OCI-LY3 (cell line): ENCODE results near the gene SNAP91.

Source experiments
- H2AFZ ChIP-seq: fragments of 200-600, 300-600 bp; shearing (Covaris generic); 2 replicates; pipeline ENCODE4 v1.6.0; 2014; ENCODE audit warnings: antibody characterized with exemption, low read depth, low read length
- H3K27ac ChIP-seq: fragments of 200-600, 300-600 bp; sonication (generic); 2 replicates; pipeline ENCODE4 v1.5.1; 2014; ENCODE audit warnings: mild to moderate bottlenecking, low read length, moderate library complexity, mixed read lengths
- H3K27me3 ChIP-seq: fragments of 200-600, 300-600 bp; sonication (generic); 2 replicates; pipeline ENCODE4 v1.6.1; 2014; ENCODE audit warnings: low read depth, low read length, mixed read lengths
- H3K36me3 ChIP-seq: fragments of 200-600, 300-600 bp; sonication (generic); replicated peaks from 2 replicates; pipeline ENCODE3; 2014; ENCODE audit warnings: low read depth, low read length, mixed read lengths
- H3K4me1 ChIP-seq: fragments of 300-600, 200-600 bp; sonication (generic); 2 replicates; pipeline ENCODE4 v1.6.1; 2014; ENCODE audit warnings: low read length, mixed read lengths
- H3K4me2 ChIP-seq: fragments of 200-600, 300-600 bp; sonication (generic); 2 replicates; pipeline ENCODE4 v1.6.1; 2014; ENCODE audit warnings: low read length, mixed read lengths
- H3K4me3 ChIP-seq: fragments of 300-600, 200-600 bp; sonication (generic); 2 replicates; pipeline ENCODE4 v1.5.1; 2014; ENCODE audit warnings: antibody characterized with exemption, mild to moderate bottlenecking, low read length, moderate library complexity
- H3K79me2 ChIP-seq: fragments of 300-600, 200-600 bp; shearing (Covaris generic); 2 replicates; pipeline ENCODE4 v1.6.1; 2014; ENCODE audit warnings: mild to moderate bottlenecking, low read length, mixed read lengths
- H3K9ac ChIP-seq: fragments of 300-600, 200-600 bp; shearing (Covaris generic); 2 replicates; pipeline ENCODE4 v1.6.0; 2014; ENCODE audit warnings: mild to moderate bottlenecking, low read length, moderate library complexity
- H3K9me3 ChIP-seq: fragments of 200-600, 300-600 bp; shearing (Covaris generic); 2 replicates; pipeline ENCODE4 v1.6.1; 2014; ENCODE audit warnings: low read length, mixed read lengths; ENCODE audit not compliant: insufficient read depth
- H4K20me1 ChIP-seq: fragments of 200-600, 300-600 bp; sonication (generic); 2 replicates; pipeline ENCODE4 v1.6.1; 2016; ENCODE audit warnings: low read length, mixed read lengths; ENCODE audit not compliant: insufficient read depth
- EZH2phosphoT487 ChIP-seq: fragments of 200-600 bp; shearing (Covaris generic); IDR thresholded peaks from 2 replicates; pipeline ENCODE4 v1.6.1; 2018; ENCODE audit warnings: antibody characterized with exemption, mixed run types, low read depth
- TF ChIP-seq, protein P1 (sequence below): fragments of 200-600, 300-600 bp; sonication (generic); IDR thresholded peaks from 2 replicates; pipeline ENCODE4 v1.5.1; 2014; ENCODE audit warnings: antibody characterized with exemption, low read length, low read depth

Gene SNAP91

DNA sequence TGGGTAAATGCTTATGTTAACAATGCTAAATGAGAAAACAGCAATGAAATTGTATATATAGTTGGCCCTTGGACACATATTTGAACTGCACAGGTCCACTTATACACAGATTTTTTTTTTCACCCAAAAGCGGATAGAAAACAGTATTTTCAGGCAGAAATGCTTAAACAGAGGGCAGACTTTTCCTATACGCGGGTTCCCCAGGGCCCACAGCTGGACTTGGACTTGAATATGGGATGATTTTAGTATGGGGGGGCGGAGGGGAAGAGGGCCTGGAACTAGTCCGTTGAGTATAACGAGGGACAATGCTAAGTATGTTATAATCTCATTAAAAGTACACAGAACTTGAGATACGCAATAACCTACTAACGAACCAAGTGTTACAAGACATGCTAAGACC lies 197.6 kb downstream of the SNAP91 start:
- Histone ChIP-seq H2AFZ (no peak overlapping the region), H3K4me2 (no peak overlapping the region), H3K9ac (no peak overlapping the region), H4K20me1 (no peaks in the 10 kb centered on the region), H3K9me3 (no peaks in the 10 kb centered on the region), H3K27me3 (no peaks in the 10 kb centered on the region), H3K79me2 (no peaks in the 10 kb centered on the region), H3K4me3 (no peak overlapping the region), H3K36me3 (no peaks in the 10 kb centered on the region), H3K27ac (no peak overlapping the region), H3K4me1 (peaks cover 3% of the 10 kb centered on the region; the same call in 1 of the 2 replicates)
- no peak for TF ChIP-seq EZH2phosphoT487
- TF ChIP-seq, protein P1, sequence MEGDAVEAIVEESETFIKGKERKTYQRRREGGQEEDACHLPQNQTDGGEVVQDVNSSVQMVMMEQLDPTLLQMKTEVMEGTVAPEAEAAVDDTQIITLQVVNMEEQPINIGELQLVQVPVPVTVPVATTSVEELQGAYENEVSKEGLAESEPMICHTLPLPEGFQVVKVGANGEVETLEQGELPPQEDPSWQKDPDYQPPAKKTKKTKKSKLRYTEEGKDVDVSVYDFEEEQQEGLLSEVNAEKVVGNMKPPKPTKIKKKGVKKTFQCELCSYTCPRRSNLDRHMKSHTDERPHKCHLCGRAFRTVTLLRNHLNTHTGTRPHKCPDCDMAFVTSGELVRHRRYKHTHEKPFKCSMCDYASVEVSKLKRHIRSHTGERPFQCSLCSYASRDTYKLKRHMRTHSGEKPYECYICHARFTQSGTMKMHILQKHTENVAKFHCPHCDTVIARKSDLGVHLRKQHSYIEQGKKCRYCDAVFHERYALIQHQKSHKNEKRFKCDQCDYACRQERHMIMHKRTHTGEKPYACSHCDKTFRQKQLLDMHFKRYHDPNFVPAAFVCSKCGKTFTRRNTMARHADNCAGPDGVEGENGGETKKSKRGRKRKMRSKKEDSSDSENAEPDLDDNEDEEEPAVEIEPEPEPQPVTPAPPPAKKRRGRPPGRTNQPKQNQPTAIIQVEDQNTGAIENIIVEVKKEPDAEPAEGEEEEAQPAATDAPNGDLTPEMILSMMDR, result no peak

GRCh38 chr6:83510791-83511190 lies 198.1 kb downstream of the SNAP91 start:
- no peaks in the 10 kb centered on the region for H3K27me3 ChIP-seq
- H3K27ac ChIP-seq, result no peak overlapping the region
- peaks cover 3% of the 10 kb centered on the region; the same call in 1 of the 2 replicates for H3K4me1 ChIP-seq
- H2AFZ ChIP-seq, result no peak overlapping the region
- H3K4me3 ChIP-seq, result no peak overlapping the region
- no peak overlapping the region for H3K4me2 ChIP-seq
- H3K36me3 ChIP-seq, result no peaks in the 10 kb centered on the region
- no peaks in the 10 kb centered on the region for H3K79me2 ChIP-seq
- no peak overlapping the region for H3K9ac ChIP-seq
- H3K9me3 ChIP-seq, result no peaks in the 10 kb centered on the region
- H4K20me1 ChIP-seq, result no peaks in the 10 kb centered on the region
- TF ChIP-seq, protein P1, result no peak
- TF ChIP-seq EZH2phosphoT487, result no peak

DNA sequence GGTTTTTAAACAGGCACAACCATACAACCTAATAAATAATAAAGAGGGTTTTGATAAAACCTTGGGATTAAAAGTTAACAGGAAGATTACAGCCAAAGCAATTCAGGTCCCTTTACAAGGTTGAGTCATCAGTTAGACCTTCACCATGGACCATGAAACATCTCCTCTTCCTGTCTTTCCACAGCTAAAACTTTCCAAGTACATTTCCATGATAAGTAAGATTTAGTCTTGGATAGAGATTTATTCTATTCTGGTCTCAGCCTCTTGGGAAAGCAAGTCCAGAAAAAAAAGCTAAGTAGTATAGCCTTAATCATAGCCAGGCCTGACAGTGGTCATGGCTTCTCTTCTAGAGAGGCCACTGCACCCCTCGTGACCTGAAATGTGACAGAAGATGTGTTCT lies 199.5 kb downstream of the SNAP91 start:
- H3K79me2 ChIP-seq, result no peaks in the 10 kb centered on the region
- no peaks in the 10 kb centered on the region for H4K20me1 ChIP-seq
- H3K4me2 ChIP-seq, result no peak overlapping the region
- no peak overlapping the region for H2AFZ ChIP-seq
- H3K27ac ChIP-seq, result no peak overlapping the region
- no peak overlapping the region for H3K9ac ChIP-seq
- H3K36me3 ChIP-seq, result no peaks in the 10 kb centered on the region
- no peak for TF ChIP-seq EZH2phosphoT487
- TF ChIP-seq, protein P1, result no peak
- H3K27me3 ChIP-seq, result no peaks in the 10 kb centered on the region
- no peaks in the 10 kb centered on the region for H3K9me3 ChIP-seq
- H3K4me3 ChIP-seq, result no peak overlapping the region
- no peaks in the 10 kb centered on the region for H3K4me1 ChIP-seq

- Histone ChIP-seq H3K4me2 (no peak overlapping the region), H3K27ac (no peak overlapping the region), H3K36me3 (no peaks in the 10 kb centered on the region), H4K20me1 (no peaks in the 10 kb centered on the region), H3K9me3 (no peaks in the 10 kb centered on the region), H3K9ac (no peak overlapping the region), H3K27me3 (no peaks in the 10 kb centered on the region), H2AFZ (no peak overlapping the region), H3K4me3 (no peak overlapping the region), H3K4me1 (no peaks in the 10 kb centered on the region), H3K79me2 (no peaks in the 10 kb centered on the region)
- no peak for TF ChIP-seq EZH2phosphoT487
- TF ChIP-seq, protein P1, result no peak
Observed at GRCh38 chr6:83505356-83505755, 203.5 kb downstream of the SNAP91 start.
